Measurements from ENCODE around the gene SHROOM3. TPM values are rescaled to one million over a fixed set of nuclear protein-coding genes. Genes with fewer than 3 reads are reported as not detected.

Gene SHROOM3
- total and polyA plus RNA-seq, 8 donors: 13.5 to 96.9 (median 16.9) TPM

DNA sequence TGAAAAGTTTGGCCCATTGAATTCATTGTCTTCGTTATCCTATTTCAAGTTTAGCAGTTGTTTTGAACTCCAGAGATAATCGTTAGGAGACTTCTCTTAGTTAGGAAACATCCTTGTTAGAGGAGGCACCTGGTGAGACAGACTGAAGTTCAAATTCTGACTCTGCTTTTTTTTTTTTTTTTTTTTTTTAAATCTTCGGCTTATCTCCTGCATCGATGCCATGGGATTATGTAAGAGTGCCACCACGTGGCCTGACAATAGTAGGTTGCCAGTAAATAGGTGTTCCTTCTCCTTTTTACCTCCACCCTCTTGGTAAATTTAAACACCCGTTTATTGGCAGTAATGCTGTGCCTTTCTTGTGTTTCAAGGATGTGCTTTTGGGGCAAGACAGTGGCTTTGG lies 313.6 kb downstream of the SHROOM3 start:
- intact Hi-C loops (cut with DNase I): no loop called here
- Histone ChIP-seq H3K27me3 (no peaks in the 10 kb centered on the region), H3K4me3 (no peak overlapping the region), H3K36me3 (no peaks in the 10 kb centered on the region), H3K27ac (no peak overlapping the region), H3K4me1 (peaks cover under 1 to 6% of the 10 kb centered on the region in 2 donors), H3K9me3 (no peaks in the 10 kb centered on the region)
- TF ChIP-seq, protein P1, sequence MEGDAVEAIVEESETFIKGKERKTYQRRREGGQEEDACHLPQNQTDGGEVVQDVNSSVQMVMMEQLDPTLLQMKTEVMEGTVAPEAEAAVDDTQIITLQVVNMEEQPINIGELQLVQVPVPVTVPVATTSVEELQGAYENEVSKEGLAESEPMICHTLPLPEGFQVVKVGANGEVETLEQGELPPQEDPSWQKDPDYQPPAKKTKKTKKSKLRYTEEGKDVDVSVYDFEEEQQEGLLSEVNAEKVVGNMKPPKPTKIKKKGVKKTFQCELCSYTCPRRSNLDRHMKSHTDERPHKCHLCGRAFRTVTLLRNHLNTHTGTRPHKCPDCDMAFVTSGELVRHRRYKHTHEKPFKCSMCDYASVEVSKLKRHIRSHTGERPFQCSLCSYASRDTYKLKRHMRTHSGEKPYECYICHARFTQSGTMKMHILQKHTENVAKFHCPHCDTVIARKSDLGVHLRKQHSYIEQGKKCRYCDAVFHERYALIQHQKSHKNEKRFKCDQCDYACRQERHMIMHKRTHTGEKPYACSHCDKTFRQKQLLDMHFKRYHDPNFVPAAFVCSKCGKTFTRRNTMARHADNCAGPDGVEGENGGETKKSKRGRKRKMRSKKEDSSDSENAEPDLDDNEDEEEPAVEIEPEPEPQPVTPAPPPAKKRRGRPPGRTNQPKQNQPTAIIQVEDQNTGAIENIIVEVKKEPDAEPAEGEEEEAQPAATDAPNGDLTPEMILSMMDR (IDR thresholded peaks at IDR 0.05): no peak
- ATAC-seq (peak; percentile 69), DNase-seq (peak in 1 of 4 donors; percentile 36)

DNA sequence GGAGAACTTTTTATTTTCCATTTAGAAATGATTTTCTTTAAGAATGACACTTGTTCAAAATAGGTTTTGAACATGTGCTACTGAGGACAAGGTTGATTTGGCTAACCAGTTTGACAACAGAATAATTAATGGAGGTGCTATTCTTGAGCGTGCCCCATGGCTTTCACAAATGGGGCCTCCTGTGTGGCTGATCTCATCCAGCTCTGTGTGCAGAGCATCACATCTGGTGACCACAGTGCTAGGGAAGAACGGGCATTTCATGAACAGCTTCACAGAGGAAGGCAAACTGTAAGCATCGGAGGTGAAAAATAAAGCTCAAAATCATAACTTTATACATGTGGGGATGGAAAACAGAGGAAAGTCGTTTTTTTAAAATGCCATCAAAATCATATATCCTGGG lies 314.3 kb downstream of the SHROOM3 start:
- intact Hi-C loops (cut with DNase I): no loop called here

DNA sequence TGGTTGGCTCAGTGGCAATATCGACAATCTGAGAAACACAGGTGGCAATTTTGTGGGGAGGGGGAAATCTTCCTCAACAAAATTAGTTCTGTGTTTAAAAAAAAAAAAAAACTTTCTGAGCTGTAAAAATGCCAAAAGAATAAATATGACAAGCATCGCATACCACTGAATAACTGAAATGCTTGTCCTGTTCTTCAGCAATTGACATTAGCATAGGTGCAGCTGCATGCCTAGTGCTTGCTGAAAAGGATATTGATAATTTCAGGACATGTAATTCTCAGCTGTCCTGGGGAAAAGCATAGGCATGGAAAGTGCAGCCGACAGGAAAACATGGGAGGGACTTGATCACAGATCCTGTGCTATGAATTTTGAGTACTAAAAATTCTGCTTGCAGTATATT lies 315.7 kb downstream of the SHROOM3 start:
- Histone ChIP-seq H3K27me3 (no peaks in the 10 kb centered on the region), H3K27ac (no peak overlapping the region), H3K36me3 (peaks cover 0 to 13% of the 10 kb centered on the region in 2 donors), H3K4me3 (no peak overlapping the region), H3K4me1 (peaks cover 6 to 7% of the 10 kb centered on the region in 2 donors), H3K9me3 (no peaks in the 10 kb centered on the region)
- TF ChIP-seq, protein P1 (IDR thresholded peaks at IDR 0.05): no peak
- ATAC-seq: no peak
- intact Hi-C loops (cut with DNase I): no loop called here
- DNase-seq: no peak

More for the DNA sequence above, 314.3 kb downstream of the SHROOM3 start:
- peaks cover 6 to 7% of the 10 kb centered on the region in 2 donors for H3K4me1 ChIP-seq
- H3K36me3 ChIP-seq: no peaks in the 10 kb centered on the region
- TF ChIP-seq, protein P1 (IDR thresholded peaks at IDR 0.05): no peak
- DNase-seq (no peak), ATAC-seq (no peak)
- no peaks in the 10 kb centered on the region for H3K9me3 ChIP-seq
- H3K27ac ChIP-seq: no peak overlapping the region
- no peaks in the 10 kb centered on the region for H3K27me3 ChIP-seq
- H3K4me3 ChIP-seq: no peak overlapping the region

DNA sequence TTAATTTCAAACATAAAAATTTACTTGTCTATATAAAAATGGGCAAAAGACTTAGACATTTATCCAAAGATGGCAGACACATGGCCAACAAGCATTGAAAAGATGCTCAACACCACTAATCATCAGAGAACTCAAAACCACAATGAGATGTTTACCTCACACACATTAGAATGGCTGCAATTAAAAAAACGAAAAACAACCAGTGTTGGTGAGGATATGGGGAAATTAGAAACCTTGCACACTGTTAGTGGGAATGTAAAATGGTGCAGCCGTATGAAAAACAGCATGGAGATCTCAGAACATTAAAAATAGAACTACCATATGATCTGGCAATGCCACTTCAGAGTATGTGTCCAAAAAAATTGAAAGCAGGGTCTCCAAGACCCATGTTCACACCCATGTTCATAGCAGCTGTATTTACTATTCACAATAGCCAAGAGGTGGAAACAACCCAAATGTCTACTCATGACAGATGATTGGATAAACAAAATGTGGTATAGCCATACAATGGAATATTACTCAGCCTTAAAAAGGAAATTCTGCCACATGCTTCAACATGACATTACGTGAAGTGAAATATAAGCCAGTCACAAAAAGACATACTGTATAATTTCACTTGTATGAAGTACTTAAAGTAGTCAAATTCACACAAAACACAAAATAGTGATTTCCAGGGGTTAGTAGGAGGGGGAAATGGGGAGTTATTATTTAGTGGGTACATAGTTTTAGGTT lies 316.7 kb downstream of the SHROOM3 start:
- DNase-seq: no peak
- intact Hi-C loops (cut with DNase I): no loop called here

DNA sequence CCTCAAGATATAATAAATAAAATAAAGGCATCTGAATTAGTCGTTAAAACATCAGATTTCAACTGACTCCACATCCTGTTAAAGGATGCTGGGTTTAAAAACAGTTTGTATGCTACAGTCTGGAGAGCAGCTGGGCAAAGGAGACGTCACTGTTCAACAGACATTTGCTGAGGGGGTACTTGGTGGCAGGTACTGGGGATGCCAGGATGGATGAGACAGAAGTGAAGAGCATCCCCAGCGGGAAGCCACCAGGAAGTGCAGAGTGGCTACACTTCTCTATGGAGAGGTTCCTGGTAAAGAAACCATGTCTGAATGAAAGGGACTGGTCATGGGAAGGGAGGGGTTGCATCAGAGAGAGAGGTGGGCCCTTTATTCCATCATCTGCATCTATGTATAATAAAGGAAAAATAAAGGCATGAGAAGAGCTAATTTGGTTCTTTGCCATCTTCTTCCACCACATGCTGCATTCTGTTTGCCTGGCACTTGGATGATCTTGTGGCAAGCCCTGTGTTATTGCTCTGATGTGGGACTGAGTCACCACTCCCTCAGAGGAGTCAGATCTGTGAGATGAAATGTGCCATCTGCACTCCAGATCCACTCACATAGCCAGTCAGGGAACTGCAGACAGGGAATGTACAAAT lies 318.0 kb downstream of the SHROOM3 start:
- peaks cover 4 to 7% of the 10 kb centered on the region in 2 donors for H3K4me1 ChIP-seq
- intact Hi-C loops (cut with DNase I): no loop called here
- H3K9me3 ChIP-seq: no peaks in the 10 kb centered on the region
- peak; percentile 75 for ATAC-seq
- H3K27ac ChIP-seq: peak overlapping the region; percentile 53 to 60
- DNase-seq: peak in 2 of 4 donors; percentile 74 to 85
- no peaks in the 10 kb centered on the region for H3K27me3 ChIP-seq
- TF ChIP-seq, protein P1 (IDR thresholded peaks at IDR 0.05): no peak
- H3K4me3 ChIP-seq: no peak overlapping the region
- H3K36me3 ChIP-seq: peaks cover 0 to 14% of the 10 kb centered on the region in 2 donors

More for the DNA sequence above, 316.7 kb downstream of the SHROOM3 start:
- peak overlapping the region in 1 of 2 donors; percentile 60 for H3K27ac ChIP-seq
- H3K9me3 ChIP-seq: no peaks in the 10 kb centered on the region
- no peaks in the 10 kb centered on the region for H3K27me3 ChIP-seq
- no peak for ATAC-seq
- H3K36me3 ChIP-seq: peaks cover 0 to 14% of the 10 kb centered on the region in 2 donors
- TF ChIP-seq, protein P1 (IDR thresholded peaks at IDR 0.05): no peak
- H3K4me3 ChIP-seq: no peak overlapping the region
- H3K4me1 ChIP-seq: peaks cover 6 to 7% of the 10 kb centered on the region in 2 donors

All from left lung (tissue), 10 donors.